HG03025 (cell line): ENCODE data around the gene NADK.
A peak's percentile ranks its signal among the peaks of the same experiment; 100 is the strongest.

Experiments used
- ATAC-seq: cut with Tn5 transposase; IDR thresholded peaks from one replicate; pipeline ENCODE4 v1.9.1; 2021; ENCODE audit warnings: mild to moderate bottlenecking, moderate library complexity; ENCODE audit not compliant: unreplicated experiment, low FRiP score

The NADK gene

DNA sequence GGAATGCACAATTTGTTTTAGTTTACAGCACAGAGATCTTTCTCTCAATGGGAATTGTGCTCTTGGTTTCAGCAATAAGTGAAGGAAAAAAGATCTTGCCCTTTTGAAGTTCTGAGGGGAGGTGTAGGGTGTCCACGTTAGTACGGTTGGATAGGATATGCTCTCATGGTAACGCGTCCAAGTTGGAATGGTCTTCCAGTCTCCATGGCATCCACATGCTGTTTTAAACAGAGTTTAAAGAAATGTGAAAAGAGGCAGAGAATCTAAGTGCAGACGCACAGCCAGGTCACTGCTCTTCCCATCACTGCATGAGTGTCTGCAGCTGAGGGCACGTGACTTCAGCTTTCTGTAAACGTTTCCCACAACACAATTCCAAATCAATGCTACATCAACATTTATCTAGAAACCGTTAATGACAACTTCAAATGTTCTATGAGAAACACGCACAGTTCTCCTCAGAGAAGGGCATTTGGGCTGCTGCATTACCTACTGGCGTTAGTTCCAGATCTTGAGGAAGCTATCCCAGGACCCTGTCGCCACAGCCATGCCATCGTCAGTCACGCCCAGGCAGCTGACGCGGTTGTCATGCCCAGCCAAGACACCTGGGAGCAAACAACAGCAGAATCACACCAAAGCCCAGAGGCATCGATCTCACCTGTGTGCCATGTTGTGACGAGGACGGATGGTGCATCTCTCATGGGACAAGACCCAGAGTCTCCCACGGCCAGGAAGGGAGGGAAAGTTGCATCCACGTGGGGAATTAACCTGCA, 8.8 kb upstream of the NADK start:
- ATAC-seq, result no peak

- ATAC-seq, result no peak
These were observed 7.4 kb upstream of the NADK start for GRCh38 chr1:1785666-1786065.

DNA sequence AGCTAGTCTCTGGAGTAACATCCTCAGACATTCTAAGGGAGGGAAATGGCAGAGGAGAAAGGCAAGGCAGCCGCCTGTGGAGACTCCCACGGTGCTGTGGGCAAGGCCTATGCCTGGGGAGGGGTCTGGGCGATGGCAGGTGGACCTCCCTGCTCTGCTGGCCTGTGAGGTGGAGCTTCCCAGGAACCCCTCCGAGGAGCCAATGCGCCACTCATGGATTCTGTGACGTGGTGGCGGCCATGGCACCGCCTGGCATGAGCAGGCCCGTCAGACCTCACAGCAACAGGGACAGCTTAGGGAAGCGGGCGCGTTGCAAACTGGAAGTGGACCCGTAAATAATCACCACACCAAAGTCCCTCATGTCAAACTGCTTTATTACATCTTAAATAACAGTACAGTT, 6.7 kb upstream of the NADK start:
- ATAC-seq, result no peak

GRCh38 chr1:1783320-1783719, 5.0 kb upstream of the NADK start:
- no peak for ATAC-seq

- ATAC-seq, result no peak
These were observed 4.3 kb upstream of the NADK start for GRCh38 chr1:1782399-1783221.

DNA sequence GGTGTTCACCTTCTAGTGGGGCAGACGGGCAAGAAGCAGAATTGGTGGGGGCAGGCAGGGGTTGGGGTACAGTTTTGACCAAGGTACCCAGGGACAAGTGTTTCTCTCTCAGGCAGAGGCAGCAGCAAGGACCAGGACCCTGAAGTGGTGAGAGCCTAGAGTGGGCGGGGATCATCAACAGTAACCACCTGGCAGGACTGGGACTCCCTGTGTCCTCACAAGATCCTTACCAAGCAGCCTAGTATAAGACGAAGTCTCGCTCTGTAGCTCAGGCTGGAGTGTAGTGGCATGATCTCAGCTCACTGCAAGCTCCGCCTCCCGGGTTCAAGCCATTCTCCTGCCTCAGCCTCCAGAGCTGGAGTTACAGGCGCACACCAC, 3.2 kb upstream of the NADK start:
- no peak for ATAC-seq

DNA sequence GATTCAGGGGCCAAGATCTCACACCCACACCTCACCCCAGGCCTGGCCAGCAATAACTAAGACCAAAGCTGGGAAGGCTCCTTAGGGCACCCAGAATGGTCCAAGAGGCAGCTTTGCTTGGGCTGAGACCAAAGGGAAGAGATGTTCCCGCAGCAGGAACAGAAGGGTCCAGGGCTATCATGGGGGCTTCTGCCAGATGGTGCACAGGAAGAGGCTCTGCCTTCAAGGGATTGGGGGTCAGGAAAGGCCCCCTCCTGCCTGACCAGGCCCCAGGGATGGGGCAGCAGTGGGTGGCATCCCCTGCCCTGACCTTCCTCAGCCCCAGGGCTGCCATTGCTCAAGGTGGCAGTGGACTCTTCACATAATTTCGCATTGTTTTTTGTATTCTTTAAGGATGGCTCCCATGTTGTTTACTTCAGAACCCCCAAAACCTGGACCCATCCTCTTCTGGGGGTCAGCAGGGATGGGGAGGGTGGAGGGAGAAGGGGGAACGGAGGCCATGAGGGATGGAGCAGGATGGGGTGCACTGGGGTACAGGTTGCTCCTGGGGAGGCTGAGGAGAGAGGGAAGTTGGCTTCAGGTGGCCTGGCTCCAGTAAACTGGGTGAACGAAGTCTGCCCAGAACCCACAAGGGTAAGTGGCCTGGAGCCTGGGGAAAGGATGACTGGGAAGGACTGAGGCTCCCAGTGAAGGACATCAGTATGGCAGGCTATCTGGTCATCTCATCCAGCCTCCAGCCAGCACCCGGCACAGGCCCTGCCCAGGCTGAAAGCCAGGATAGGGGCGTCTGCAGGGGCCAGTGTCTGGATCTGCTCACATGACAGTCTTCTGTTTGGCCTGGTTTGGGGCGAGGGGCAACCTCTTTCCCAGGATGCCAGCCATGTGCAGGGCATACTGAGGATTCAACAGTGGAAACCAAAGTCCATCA, 2.6 kb upstream of the NADK start:
- ATAC-seq, result no peak

- ATAC-seq, result no peak
These were observed 1.7 kb upstream of the NADK start for GRCh38 chr1:1779691-1780597.

GRCh38 chr1:1779320-1779675, 1.0 kb upstream of the NADK start:
- no peak for ATAC-seq

GRCh38 chr1:1778663-1779319, 521 bp upstream of the NADK start:
- ATAC-seq, result peak; percentile 62

GRCh38 chr1:1777583-1777899, 729 bp downstream of the NADK start:
- ATAC-seq, result no peak

GRCh38 chr1:1776672-1777582, 1.3 kb downstream of the NADK start:
- no peak for ATAC-seq

DNA sequence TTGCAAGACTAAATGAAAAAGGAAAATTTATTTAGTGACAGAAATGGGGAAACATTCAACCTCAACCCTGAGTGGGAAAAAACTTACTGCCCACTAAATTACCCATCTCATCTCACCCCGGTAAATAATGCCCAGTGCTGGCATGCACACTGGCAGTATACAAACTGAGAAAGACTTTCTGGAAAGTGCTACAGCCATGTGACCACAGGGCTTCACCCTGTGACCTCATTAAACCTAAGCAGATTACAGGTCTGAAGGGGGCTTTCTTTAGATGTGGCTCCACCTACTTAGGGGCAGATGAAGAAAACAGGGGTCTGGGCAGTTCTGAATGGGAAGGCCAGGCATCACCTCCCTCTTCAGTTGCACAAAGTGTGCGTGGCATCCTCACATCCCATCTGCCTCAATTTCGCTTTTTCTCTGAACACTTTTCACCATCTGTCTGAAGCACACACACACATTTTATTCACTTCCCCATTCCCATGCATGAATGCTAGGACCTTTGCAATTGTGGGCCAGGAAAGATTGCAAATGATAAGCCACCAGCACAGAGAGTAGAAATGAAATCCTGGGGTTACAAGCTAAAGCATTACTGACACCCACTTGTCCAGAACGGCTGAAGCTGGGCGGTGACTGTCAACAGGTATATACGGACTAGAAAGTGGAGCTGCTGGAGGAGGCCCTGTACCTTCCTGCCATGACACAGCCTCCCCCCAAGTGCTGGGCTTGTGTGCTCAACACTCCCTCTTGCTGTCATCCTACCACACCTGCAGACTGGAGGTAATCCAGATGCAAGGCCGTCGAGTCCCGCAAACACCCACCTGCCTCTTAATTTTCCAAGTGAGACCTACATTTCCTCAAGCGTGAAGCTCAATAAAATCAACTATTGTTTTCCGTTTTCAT, 2.7 kb downstream of the NADK start:
- no peak for ATAC-seq

GRCh38 chr1:1773874-1774273, 4.4 kb downstream of the NADK start:
- no peak for ATAC-seq

DNA sequence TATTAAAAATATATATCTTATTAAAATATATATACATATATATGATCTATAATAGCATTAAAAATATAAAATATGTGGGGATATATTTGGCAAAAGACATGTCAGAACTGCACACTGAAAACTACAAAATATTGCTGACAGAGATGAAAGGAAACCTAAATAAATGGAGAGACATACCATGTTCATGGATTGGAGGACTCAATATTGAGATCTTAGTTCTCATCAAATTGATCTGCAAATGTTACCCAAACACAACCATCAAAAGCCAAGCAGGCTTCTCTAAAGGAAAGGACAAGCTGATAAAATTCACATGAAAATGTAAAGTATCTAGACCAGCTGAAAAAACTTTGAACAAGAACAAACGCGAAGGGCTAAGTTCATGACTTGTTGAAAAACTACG, 7.2 kb downstream of the NADK start:
- no peak for ATAC-seq

DNA sequence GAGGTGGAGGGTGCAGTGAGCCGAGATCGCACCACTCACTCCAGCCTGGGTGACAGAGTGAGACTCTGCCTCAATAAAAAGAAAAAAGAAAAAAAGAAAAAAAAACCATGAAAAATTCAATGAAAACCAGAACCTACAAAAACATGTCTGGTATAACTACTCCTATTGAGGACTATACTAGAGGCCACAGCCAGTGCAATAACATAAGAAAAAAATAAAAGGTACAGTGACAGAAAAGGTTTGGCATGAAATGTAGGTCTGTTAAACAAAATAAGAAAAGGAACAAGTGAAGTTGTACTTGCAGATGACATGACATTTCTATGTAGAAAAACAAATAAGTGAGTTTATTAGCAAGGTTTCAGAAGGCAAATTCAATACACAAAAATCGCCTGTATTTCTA, 8.2 kb downstream of the NADK start:
- ATAC-seq, result no peak

DNA sequence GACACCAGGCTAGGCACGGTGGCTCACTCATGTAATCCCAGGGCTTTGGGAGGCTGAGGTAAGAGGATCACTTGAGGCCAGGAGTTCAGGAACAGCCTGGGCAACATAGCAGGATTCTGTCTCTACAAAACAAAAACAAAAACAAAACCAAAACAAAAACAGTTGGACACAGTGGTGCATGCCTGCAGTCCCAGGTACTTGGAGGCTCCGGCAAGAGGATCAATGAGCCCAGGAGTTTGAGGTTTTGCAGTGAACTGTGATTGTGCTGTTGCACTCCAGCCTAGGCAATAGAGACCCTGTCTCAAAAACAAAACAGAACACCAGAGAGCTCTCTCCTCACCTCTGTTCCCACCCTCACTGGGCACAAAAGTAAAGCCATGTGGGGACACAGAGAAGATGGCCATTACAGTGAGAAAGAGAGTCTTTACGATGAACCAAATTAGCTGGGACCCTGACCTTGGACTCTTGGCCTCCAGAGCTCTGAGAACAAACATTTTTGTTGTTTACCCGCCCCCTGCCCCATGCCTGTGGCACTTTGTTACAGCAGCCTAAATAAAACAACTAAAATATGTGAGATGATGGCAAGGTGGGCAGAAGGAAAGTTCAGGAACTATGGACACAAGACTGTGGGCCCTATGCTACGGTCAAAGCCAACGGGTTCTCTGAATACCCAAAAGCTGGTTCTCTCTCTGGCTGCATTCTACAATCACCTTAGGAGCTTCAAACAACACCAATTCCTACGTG, 9.8 kb downstream of the NADK start:
- no peak for ATAC-seq
